ENCODE measurements around the gene RAPGEF6.

- TF ChIP-seq POLR2AphosphoS5 (IDR thresholded peaks at IDR 0.05; ENCODE audit: low read depth, low read length) = no peak
- TF ChIP-seq POLR2A (IDR thresholded peaks at IDR 0.05; ENCODE audit: low read depth, low read length) = no peak
- no peak for TF ChIP-seq PAX5 (IDR thresholded peaks at IDR 0.05; ENCODE audit: insufficient read depth, low read length, severe bottlenecking)
- no peak for TF ChIP-seq TAF1 (IDR thresholded peaks at IDR 0.05; ENCODE audit: low read depth, low read length)
- no peak for TF ChIP-seq SPI1 (IDR thresholded peaks at IDR 0.05; ENCODE audit: low read depth, low read length)
- TF ChIP-seq POU2F2 (IDR thresholded peaks at IDR 0.05; ENCODE audit: low read depth, low read length) = no peak
Observed at GRCh38 chr5:131513780-131514179, 121.2 kb downstream of the RAPGEF6 start.
